ENCODE data around the gene DPP3.

Gene DPP3

DNA sequence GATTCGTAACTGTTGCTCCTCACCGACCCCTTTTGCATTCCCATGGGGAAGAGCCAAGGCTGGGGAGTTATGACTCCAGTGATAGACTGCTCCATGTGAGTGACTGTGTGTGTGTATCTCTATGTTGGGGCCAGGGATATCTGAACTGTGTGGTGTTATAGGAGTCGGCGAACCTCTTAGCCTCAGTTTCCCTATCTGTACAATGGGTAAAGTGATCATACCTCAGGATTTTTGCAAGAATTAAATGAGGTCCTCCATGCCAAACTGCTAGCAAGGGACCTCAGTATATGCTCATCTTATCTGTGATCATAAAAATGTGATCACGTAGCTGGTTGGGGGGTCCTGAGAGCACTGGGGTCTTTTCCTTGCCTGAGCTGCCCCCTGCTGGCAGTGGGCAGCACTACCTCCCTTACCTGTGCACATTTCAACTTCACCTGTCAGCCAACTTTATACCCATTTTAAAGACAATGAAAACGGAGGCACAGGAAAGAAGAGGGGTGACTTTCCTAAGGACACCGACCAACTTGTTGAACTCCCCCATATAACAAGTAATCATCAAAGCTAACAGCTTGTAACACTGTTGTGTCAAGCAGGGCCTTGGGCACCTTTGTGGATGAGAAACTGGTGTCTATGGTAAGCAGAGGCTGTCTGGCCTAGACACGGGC is 1.4 kb upstream of the DPP3 start:
- H3K27ac ChIP-seq: peak overlapping the region; percentile 91
- no peak for DNase-seq (ENCODE audit: low read depth, low spot score)

DNA sequence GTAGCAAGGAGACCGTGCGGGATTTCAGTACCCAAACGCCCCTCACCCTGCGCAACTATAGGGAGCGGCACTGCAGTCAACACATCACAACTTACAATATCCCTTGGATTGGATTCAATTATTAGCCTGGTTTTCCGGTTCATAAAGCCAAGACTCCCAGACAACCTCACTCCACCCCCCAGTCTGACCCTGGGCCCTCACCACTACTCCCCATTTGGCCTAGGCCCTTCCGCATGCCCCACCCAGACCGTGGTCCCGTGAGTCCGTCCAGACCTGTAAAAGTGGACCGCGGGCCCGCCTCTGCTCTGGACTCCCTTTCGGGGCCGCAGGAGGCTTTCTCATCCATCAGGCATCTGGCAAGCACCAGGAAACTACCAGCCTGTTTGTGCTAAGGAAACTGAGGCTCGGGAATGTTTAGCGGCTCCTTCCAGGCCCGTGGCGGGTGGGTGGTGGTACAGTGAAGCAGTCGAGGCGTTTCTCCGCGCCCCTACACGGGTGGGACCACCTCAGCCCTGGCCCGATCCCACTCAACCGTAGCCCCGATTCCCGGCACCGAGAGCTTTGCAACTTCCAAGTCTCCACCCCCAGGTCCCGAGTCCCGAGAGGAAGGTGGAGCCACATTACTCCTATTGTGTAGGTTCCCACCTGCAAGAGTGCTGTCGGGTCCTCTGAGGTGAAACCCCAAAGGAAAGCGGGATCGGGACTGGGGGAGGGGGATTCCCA is 679 bp upstream of the DPP3 start:
- peak overlapping the region; percentile 91 for H3K27ac ChIP-seq
- DNase-seq (ENCODE audit: low read depth, low spot score): no peak

DNA sequence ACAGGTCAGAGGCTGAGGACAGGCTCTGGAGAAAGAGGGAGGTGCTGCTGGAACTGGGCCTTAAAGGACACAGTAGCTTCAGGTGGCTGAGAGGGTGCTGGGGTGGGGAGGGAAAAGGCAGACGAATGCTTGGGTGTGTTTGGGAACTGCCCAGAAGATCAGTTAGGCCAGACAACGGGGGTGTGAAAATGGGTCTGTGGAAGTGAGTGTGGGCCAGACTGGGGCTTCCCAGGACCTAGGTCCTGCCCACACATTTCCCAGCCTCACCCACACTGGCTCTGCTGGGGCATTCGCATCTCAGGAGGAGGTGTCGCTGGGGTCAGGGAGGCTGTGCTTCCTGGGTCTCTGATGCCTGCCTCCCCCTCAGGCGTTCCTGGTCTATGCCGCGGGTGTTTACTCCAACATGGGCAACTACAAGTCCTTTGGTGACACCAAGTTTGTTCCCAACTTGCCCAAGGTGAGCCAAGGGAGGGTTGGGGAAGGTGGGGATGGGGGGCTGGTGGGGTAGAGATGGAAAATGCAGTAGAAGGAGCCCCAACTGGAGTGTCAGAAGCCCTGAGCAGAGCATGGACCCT is 4.7 kb downstream of the DPP3 start:
- DNase-seq (ENCODE audit: low read depth, low spot score): no peak
- H3K27ac ChIP-seq: no peak overlapping the region

GRCh38 chr11:66488957-66489356 is 8.7 kb downstream of the DPP3 start:
- DNase-seq (ENCODE audit: low read depth, low spot score): no peak
- H3K27ac ChIP-seq: no peak overlapping the region

GRCh38 chr11:66489636-66490035 is 9.4 kb downstream of the DPP3 start:
- DNase-seq (ENCODE audit: low read depth, low spot score): no peak
- no peak overlapping the region for H3K27ac ChIP-seq

GRCh38 chr11:66491315-66491935 is 11.2 kb downstream of the DPP3 start:
- DNase-seq (ENCODE audit: low read depth, low spot score): no peak
- H3K27ac ChIP-seq: no peak overlapping the region

DNA sequence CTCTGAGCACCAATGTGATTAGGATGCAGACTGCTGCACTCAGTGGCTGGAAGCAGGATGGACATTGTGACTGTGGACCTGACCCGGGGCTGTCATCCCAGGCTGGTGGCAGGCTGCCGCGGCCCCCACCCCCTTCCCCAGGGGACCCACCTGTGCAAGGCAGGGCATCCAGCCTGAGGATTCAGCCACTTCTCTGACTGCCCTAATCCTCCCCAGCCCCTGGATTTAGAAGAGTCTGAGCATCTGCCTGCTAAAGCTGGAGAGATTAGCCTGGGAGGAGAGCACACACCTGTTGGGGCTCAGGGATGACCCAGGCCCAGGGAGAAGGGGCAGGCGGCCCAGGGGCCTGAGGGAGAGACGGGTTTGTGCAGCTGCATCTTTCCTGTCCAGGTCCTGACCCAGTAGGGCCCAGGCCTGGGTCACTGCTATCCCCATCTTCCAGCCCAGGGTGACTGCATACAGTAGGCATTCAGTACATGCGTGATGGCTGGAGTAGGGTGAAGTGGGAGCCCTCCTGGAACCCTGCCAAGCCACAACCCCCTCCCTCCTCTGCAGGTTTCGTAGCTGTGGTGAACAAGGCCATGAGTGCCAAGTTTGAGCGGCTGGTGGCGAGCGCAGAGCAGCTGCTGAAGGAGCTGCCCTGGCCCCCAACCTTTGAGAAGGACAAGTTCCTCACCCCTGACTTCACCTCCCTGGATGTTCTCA is 12.1 kb downstream of the DPP3 start:
- no peak for DNase-seq (ENCODE audit: low read depth, low spot score)
- no peak overlapping the region for H3K27ac ChIP-seq

DNA sequence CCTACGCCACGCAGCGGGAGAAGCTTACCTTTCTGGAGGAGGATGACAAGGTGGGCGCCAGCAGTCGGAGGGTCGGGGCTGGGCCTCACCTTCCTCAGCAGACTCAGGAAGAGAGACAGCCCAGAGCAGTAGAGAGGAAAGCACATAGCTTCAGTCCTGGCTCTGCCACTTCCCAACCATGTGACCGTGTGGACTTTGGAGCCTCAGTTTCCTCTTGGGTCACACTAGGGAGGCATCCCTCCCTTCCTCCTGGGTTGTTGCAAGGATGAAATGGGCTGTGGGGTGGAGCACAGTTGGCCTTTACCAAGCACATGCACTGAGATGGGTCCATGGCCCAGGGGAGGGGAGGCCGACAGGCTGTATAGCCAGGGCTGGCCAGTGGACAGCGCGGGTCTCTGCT is 12.9 kb downstream of the DPP3 start:
- no peak overlapping the region for H3K27ac ChIP-seq
- DNase-seq (ENCODE audit: low read depth, low spot score): no peak

GRCh38 chr11:66494458-66494857 is 14.2 kb downstream of the DPP3 start:
- no peak overlapping the region for H3K27ac ChIP-seq
- no peak for DNase-seq (ENCODE audit: low read depth, low spot score)

DNA sequence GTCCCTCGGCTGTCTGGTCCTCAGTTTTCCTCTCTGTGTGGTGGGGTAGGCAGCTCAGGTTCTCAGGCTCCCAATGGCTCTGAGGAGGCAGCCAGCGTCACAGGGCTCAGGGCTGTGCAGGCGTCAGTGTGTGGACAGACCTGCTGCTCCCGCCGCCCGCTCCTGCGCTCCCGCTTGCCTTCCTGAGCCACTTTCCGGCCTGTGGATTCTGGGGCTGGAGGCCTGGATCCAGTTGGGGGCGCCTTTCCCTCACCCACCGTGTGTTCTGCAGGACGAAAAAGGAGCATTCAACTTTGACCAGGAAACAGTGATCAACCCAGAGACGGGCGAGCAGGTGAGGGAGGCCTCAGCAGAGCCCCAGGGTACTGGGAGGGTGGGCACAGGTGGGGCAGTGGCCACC is 14.7 kb downstream of the DPP3 start:
- no peak overlapping the region for H3K27ac ChIP-seq
- no peak for DNase-seq (ENCODE audit: low read depth, low spot score)

- no peak for DNase-seq (ENCODE audit: low read depth, low spot score)
- H3K27ac ChIP-seq: no peak overlapping the region
Observed at GRCh38 chr11:66495401-66495854, 15.2 kb downstream of the DPP3 start.

GRCh38 chr11:66497206-66497605 is 17.0 kb downstream of the DPP3 start:
- no peak for DNase-seq (ENCODE audit: low read depth, low spot score)
- H3K27ac ChIP-seq: no peak overlapping the region

DNA sequence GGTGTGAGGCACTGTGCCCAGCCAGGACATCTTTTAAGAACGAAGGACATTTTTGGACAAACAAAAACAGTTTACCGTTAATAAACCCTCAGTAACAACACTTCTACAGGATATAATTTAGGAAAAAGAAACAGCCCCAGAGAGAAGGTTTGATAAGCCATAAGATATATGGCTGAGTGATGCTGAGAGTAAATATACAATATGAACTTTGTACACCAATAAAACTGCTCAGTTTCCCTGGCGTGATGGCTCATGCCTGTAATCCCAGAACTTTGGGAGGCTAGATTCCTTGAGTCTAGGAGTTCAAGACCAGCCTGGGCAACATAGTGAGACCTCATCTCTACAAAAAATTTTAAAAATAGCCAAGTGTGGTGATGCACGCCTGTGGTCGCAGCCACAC is 18.3 kb downstream of the DPP3 start:
- no peak for DNase-seq (ENCODE audit: low read depth, low spot score)
- no peak overlapping the region for H3K27ac ChIP-seq

GRCh38 chr11:66505276-66505816 is 25.1 kb downstream of the DPP3 start:
- no peak for DNase-seq (ENCODE audit: low read depth, low spot score)
- H3K27ac ChIP-seq: no peak overlapping the region

GRCh38 chr11:66509131-66509561 is 28.9 kb downstream of the DPP3 start:
- no peak for DNase-seq (ENCODE audit: low read depth, low spot score)
- no peak overlapping the region for H3K27ac ChIP-seq

DNA sequence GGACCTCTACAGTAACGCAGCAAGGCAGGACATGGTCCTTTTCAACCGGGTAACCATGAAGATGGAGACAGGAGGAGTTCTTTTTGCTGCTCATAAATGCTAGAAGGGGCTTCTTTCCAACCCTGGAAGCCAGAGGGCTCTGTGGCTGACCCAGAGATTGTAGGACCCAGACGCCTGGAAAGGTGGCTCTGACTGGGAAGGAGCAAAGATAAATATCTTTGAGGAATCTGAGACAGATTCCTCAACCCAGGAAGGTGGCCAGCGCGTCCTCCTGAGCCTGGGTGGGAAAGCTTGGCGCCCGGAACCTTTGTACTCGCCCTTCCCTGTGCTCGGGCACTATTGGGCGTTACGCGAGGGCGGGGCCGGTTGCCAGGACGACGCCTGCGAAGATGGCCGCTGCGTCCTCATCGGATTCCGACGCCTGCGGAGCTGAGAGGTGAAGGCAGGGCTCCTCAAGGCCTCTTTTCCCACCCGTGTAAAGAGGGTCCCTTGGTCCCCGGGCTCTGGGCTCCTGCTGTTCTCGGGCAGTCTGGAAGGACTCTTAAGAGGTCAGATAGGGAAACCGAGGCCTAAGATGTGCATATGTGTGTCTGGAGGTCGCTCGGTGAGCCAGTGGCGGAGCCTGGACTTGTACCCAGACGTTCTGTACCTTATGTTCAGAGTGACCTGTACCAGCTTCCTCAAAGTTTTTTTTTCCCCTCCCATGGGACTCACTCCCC is 30.2 kb downstream of the DPP3 start, which contains the start of gene BBS1:
TSS of gene BBS1 (plus strand) at position 365 of the 719 bp plus-strand sequence. CDS start at position 390, 25 bp downstream.
- no peak within 1 kb of the TSS for H3K27ac ChIP-seq
- DNase-seq (ENCODE audit: low read depth, low spot score): no peak

DNA sequence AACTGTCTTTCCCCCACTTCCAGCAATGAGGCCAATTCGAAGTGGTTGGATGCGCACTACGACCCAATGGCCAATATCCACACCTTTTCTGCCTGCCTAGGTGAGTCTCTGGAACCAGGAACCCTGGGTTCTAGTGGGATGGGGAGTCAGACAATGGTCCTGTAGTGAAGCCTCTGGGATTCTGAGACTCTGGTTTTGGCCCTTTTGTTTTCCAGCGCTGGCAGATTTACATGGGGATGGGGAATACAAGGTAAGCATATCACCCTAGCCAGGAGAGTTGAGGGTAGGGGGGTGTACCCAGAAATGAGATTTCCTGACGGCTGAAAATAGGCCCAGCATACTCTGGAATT is 30.7 kb downstream of the DPP3 start:
- H3K27ac ChIP-seq: no peak overlapping the region
- DNase-seq (ENCODE audit: low read depth, low spot score): no peak

GRCh38 chr11:66523611-66524010 is 43.4 kb downstream of the DPP3 start:
- DNase-seq (ENCODE audit: low read depth, low spot score): no peak

DNA sequence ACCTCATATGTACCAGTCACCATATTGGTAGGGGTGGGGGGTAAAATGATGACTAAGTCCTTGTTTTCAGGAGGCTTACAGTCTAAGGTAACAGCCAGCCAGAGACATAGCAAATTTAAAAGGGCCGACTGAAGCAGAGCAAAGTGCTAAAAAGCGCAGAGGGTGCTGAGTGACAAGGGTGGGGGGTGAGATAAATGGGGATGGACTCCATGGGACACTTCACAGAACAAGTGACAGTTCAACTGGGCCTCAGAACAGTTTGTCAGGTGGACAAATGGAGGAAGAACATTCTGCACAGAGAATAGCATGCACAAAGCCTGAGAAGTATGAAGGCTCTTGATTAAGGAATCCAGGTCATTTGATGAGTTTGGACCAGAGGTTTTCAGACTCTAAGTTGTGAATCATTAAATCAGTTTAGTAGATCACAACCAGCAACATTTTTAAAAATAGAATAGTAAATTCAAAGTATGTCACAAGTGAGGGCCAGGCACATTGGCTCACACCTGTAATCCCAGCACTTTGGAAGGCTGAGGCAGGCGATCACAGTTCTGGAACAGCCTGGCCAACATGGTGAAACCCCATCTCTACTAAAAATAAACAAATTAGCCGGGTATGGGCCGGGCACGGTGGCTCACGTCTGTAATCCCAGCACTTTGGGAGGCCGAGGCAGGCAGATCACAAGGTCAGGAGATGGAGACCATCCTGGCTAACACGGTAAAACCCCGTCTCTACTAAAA is 44.2 kb downstream of the DPP3 start:
- DNase-seq (ENCODE audit: low read depth, low spot score): no peak
- H3K27ac ChIP-seq: no peak overlapping the region

More at GRCh38 chr11:66523611-66524010, 43.4 kb downstream of the DPP3 start:
- H3K27ac ChIP-seq: no peak overlapping the region
